WTC11 (cell line): ENCODE measurements around the gene UBN1. TPM values are rescaled to one million over a fixed set of nuclear protein-coding genes. Genes with fewer than 3 reads are reported as not detected.

ENCODE experiments used
- ATAC-seq: fragments of 200-7000 bp; cut with Tn5 transposase; 2 replicates; pipeline ENCODE4 v1.10.0; 2021; ENCODE audit warnings: mild to moderate bottlenecking, moderate library complexity
- CTCF ChIA-PET: fragments of 300-600 bp; sonication (Branson Sonifier 250); formaldehyde crosslinking; loops from one replicate; lab custom pipeline; 2021; ENCODE audit warnings: antibody characterized with exemption; lab: Charles Lee
- POLR2A ChIA-PET: fragments of 350-600 bp; sonication (Branson Sonifier 250); formaldehyde crosslinking; loops from one replicate; lab custom pipeline; 2021; ENCODE audit warnings: antibody characterized with exemption; lab: Charles Lee
- DNase-seq: peaks from one replicate; pipeline ENCODE4 v3.0.0; 2021; ENCODE audit warnings: low spot score
- H3K27ac Mint-ChIP-seq: 2 replicates; pipeline ENCODE4 v1.8.0; 2021; ENCODE audit warnings: mixed read lengths
- H3K27me3 Mint-ChIP-seq: 2 replicates; pipeline ENCODE4 v1.8.0; 2021; ENCODE audit warnings: low read depth, mild to moderate bottlenecking, moderate library complexity, mixed read lengths
- H3K36me3 Mint-ChIP-seq: 2 replicates; pipeline ENCODE4 v1.8.0; 2021; ENCODE audit warnings: mixed read lengths
- H3K4me1 Mint-ChIP-seq: 2 replicates; pipeline ENCODE4 v1.8.0; 2022; ENCODE audit warnings: mixed read lengths
- H3K4me3 Mint-ChIP-seq: 2 replicates; pipeline ENCODE4 v1.8.0; 2021; ENCODE audit warnings: mild to moderate bottlenecking, moderate library complexity, mixed read lengths
- H3K9me3 Mint-ChIP-seq: 2 replicates; pipeline ENCODE4 v1.8.0; 2021; ENCODE audit warnings: mixed read lengths
- CREB1 ChIP-seq: sonication (generic); formaldehyde crosslinking; IDR thresholded peaks from 2 replicates; pipeline ENCODE4 v1.8.0; 2023; ENCODE audit warnings: mild to moderate bottlenecking, missing genetic modification reagents
- ESRRA ChIP-seq: sonication (generic); formaldehyde crosslinking; IDR thresholded peaks from 2 replicates; pipeline ENCODE4 v1.8.1; 2022; ENCODE audit warnings: mild to moderate bottlenecking, missing genetic modification reagents, borderline replicate concordance
- NFATC4 ChIP-seq: fragments of 250-450 bp; sonication (Bioruptor Pico); IDR thresholded peaks from 2 replicates; pipeline ENCODE4 v1.9.0; 2021; ENCODE audit warnings: mild to moderate bottlenecking
- RELA ChIP-seq: sonication (generic); formaldehyde crosslinking; IDR thresholded peaks from 2 replicates; pipeline ENCODE4 v1.8.1; 2022; ENCODE audit warnings: missing genetic modification reagents, mild to moderate bottlenecking, borderline replicate concordance
- ZBTB21 ChIP-seq: sonication (generic); formaldehyde crosslinking; IDR thresholded peaks from 2 replicates; pipeline ENCODE4 v1.8.1; 2023; ENCODE audit warnings: mild to moderate bottlenecking, missing genetic modification reagents, borderline replicate concordance
- ZNF423 ChIP-seq: fragments of 250-450 bp; sonication (Bioruptor Pico); IDR thresholded peaks from 2 replicates; pipeline ENCODE4 v2.1.2; 2022; ENCODE audit warnings: mild to moderate bottlenecking, moderate library complexity
- total RNA-seq: library from RNA; stranded (reverse); gene quantifications from 3 replicates; pipeline ENCODE4 v1.2.3, GENCODE V29; 2021
- TF ChIP-seq, protein P1 (sequence below): fragments of 250-450 bp; sonication (Bioruptor Pico); conservative IDR thresholded peaks from 2 replicates; pipeline ENCODE4 v1.9.0; 2021; ENCODE audit warnings: mild to moderate bottlenecking
- TF ChIP-seq, protein P2 (sequence below): sonication (generic); formaldehyde crosslinking; IDR thresholded peaks from 2 replicates; pipeline ENCODE4 v1.8.0; 2023; ENCODE audit warnings: missing genetic modification reagents
- TF ChIP-seq, protein P3 (sequence below): sonication (generic); formaldehyde crosslinking; IDR thresholded peaks from 2 replicates; pipeline ENCODE4 v1.8.1; 2022; ENCODE audit warnings: low read depth, mild to moderate bottlenecking, moderate library complexity, missing genetic modification reagents, borderline replicate concordance
- TF ChIP-seq, protein P4 (sequence below): fragments of 250-450 bp; sonication (Bioruptor Pico); IDR thresholded peaks from 2 replicates; pipeline ENCODE4 v1.8.0; 2021; ENCODE audit warnings: mild to moderate bottlenecking
- TF ChIP-seq, protein P5 (sequence below): sonication (generic); formaldehyde crosslinking; IDR thresholded peaks from 2 replicates; pipeline ENCODE4 v1.8.0; 2023; ENCODE audit warnings: missing genetic modification reagents, mild to moderate bottlenecking, borderline replicate concordance

The UBN1 gene
- total RNA-seq, 1 experiment from 2014 or later = 38.5 TPM

DNA sequence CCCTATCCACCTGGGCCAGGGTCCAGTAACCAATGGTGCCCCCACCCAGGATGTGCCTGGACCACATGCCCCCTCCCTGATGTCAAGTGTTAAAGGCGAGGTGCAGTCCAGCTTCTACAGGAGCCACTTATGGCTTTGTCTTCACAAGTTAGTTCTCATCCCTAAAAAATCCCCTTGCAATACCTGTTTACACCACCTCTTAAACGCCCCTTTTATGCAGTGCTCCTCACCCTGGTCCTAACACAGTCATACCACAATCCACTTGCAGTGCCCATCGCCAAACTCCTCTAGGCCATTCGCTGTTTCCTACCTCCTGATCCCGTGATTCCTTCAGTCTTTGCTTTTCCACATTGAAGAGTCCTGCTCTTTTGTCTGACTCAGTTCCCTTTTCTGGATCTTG lies 7.3 kb upstream of the UBN1 start (continued):
- TF ChIP-seq, protein P1, sequence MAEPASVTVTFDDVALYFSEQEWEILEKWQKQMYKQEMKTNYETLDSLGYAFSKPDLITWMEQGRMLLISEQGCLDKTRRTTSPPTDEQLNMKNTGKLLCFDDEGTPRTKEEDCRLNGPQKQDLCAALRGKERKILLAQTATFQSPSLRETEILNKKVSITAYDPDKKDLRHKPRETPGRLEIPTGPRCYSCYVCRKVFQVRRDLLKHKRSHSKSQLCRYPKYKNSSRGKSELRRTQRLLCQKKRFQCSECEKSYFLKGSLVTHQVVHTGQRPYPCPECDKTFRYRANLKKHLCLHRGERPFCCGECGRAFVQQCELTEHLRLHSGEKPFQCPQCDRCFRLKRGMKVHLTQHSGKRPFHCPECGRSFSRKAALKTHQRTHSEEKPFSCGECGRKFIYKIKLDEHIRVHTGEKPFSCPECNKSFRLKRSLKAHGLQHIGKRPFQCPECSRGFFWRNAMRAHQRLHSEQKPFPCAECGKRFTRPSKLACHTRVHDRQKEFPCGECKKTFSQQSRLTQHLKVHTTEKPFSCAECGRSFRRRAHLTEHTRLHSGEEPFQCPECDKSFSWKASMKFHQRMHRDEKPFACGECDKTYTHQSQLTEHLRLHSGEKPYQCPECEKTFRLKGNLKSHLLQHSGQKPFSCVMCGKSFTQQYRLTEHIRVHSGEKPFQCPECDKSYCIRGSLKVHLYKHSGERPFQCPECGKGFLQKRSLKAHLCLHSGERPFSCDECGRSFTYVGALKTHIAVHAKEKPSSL = no peak

DNA sequence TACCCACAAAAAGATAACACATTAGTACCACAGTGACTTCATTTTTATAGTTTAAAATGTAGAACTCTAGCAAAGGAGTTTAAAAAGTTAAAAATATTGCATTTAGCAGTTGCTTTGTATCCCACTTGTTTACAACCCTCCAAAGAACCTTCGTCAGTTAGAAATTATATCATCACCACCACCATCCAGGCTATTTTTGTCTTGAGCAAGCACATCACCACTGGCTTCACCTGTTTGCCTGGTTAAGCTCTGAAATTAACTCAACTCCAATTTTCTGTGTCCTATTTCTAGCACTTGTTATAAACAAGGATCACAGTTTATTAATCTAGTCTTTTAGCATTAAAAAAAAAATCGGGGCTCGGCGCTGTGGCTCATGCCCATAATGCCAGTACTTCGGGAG lies 6.3 kb upstream of the UBN1 start:
- DNase-seq = no peak
- Mint-ChIP-seq H3K9me3 (no peaks in the 10 kb centered on the region), H3K36me3 (peaks cover 58% of the 10 kb centered on the region), H3K27ac (no peak overlapping the region), H3K4me3 (no peak overlapping the region), H3K4me1 (peaks cover 7% of the 10 kb centered on the region), H3K27me3 (no peaks in the 10 kb centered on the region)
- ATAC-seq = no peak
- POLR2A ChIA-PET = no interaction called here
- TF ChIP-seq, protein P2, sequence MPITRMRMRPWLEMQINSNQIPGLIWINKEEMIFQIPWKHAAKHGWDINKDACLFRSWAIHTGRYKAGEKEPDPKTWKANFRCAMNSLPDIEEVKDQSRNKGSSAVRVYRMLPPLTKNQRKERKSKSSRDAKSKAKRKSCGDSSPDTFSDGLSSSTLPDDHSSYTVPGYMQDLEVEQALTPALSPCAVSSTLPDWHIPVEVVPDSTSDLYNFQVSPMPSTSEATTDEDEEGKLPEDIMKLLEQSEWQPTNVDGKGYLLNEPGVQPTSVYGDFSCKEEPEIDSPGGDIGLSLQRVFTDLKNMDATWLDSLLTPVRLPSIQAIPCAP (CRISPR knock-in tag) = no peak
- TF ChIP-seq NFATC4 (CRISPR knock-in tag) (no peak), RELA (no peak), CREB1 (CRISPR knock-in tag) (no peak), ESRRA (CRISPR knock-in tag) (no peak)
- TF ChIP-seq, protein P3, sequence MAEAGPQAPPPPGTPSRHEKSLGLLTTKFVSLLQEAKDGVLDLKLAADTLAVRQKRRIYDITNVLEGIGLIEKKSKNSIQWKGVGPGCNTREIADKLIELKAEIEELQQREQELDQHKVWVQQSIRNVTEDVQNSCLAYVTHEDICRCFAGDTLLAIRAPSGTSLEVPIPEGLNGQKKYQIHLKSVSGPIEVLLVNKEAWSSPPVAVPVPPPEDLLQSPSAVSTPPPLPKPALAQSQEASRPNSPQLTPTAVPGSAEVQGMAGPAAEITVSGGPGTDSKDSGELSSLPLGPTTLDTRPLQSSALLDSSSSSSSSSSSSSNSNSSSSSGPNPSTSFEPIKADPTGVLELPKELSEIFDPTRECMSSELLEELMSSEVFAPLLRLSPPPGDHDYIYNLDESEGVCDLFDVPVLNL = no peak
- TF ChIP-seq, protein P4, sequence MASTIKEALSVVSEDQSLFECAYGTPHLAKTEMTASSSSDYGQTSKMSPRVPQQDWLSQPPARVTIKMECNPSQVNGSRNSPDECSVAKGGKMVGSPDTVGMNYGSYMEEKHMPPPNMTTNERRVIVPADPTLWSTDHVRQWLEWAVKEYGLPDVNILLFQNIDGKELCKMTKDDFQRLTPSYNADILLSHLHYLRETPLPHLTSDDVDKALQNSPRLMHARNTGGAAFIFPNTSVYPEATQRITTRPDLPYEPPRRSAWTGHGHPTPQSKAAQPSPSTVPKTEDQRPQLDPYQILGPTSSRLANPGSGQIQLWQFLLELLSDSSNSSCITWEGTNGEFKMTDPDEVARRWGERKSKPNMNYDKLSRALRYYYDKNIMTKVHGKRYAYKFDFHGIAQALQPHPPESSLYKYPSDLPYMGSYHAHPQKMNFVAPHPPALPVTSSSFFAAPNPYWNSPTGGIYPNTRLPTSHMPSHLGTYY (CRISPR knock-in tag) = no peak
- TF ChIP-seq, all 79 proteins: peak for 0
- CTCF ChIA-PET = no interaction called here

DNA sequence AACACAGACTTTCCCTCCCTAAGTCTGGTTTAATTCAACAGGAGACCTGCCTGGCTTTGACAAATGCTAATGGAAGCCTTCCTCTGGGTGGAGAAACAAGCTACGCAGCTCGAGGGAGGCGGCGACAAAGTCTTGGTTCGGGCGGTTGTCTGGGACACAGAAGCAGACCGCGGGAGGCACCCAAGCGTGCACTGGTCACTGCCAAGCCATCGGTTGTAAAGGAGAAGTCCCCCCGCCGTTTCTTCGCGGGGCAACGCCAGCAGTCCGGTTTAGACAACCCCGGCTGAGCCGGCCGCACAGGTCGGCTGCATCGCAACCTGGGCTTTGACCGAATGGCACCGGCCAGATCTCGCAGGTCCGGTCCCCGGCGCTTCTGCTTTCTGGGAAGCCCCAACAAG lies 779 bp upstream of the UBN1 start:
- H3K36me3 Mint-ChIP-seq = peaks cover 33% of the 10 kb centered on the region

More for the DNA sequence above, 779 bp upstream of the UBN1 start:
- no peak for TF ChIP-seq ZBTB21 (CRISPR knock-in tag)
- no peak for TF ChIP-seq ZNF423 (CRISPR knock-in tag)
- TF ChIP-seq, protein P5, sequence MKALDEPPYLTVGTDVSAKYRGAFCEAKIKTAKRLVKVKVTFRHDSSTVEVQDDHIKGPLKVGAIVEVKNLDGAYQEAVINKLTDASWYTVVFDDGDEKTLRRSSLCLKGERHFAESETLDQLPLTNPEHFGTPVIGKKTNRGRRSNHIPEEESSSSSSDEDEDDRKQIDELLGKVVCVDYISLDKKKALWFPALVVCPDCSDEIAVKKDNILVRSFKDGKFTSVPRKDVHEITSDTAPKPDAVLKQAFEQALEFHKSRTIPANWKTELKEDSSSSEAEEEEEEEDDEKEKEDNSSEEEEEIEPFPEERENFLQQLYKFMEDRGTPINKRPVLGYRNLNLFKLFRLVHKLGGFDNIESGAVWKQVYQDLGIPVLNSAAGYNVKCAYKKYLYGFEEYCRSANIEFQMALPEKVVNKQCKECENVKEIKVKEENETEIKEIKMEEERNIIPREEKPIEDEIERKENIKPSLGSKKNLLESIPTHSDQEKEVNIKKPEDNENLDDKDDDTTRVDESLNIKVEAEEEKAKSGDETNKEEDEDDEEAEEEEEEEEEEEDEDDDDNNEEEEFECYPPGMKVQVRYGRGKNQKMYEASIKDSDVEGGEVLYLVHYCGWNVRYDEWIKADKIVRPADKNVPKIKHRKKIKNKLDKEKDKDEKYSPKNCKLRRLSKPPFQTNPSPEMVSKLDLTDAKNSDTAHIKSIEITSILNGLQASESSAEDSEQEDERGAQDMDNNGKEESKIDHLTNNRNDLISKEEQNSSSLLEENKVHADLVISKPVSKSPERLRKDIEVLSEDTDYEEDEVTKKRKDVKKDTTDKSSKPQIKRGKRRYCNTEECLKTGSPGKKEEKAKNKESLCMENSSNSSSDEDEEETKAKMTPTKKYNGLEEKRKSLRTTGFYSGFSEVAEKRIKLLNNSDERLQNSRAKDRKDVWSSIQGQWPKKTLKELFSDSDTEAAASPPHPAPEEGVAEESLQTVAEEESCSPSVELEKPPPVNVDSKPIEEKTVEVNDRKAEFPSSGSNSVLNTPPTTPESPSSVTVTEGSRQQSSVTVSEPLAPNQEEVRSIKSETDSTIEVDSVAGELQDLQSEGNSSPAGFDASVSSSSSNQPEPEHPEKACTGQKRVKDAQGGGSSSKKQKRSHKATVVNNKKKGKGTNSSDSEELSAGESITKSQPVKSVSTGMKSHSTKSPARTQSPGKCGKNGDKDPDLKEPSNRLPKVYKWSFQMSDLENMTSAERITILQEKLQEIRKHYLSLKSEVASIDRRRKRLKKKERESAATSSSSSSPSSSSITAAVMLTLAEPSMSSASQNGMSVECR = no peak
- CTCF ChIA-PET = interaction anchor here (1.1 to 2.0 kb wide), 2 partner anchors 109 to 129 kb away, joined by 4 read pairs; no protein-coding TSS in a partner anchor
- POLR2A ChIA-PET = interaction anchor here (2.1 kb wide), 1 partner anchor 89 kb away, joined by 4 read pairs; no protein-coding TSS in a partner anchor
- Mint-ChIP-seq H3K27ac (peak overlapping the region; percentile 47), H3K4me3 (peak overlapping the region; percentile 84), H3K9me3 (no peaks in the 10 kb centered on the region), H3K4me1 (peaks cover 30% of the 10 kb centered on the region), H3K27me3 (no peaks in the 10 kb centered on the region)
- peak; percentile 32 for DNase-seq
- ATAC-seq = peak; percentile 6; the same call in 1 of the 2 replicates
